HG03521 (cell line): ENCODE data around the gene MAN1C1.
"Not testable (repeated sequence)": the region's sequence is repeated elsewhere in the genome, so short reads cannot be mapped to it uniquely, and the experiment has no call there.

Experiments
- ATAC-seq: cut with Tn5 transposase; IDR thresholded peaks from one replicate; pipeline ENCODE4 v1.9.1; 2021; ENCODE audit warnings: mild to moderate bottlenecking, moderate library complexity; ENCODE audit not compliant: unreplicated experiment

MAN1C1 gene

DNA sequence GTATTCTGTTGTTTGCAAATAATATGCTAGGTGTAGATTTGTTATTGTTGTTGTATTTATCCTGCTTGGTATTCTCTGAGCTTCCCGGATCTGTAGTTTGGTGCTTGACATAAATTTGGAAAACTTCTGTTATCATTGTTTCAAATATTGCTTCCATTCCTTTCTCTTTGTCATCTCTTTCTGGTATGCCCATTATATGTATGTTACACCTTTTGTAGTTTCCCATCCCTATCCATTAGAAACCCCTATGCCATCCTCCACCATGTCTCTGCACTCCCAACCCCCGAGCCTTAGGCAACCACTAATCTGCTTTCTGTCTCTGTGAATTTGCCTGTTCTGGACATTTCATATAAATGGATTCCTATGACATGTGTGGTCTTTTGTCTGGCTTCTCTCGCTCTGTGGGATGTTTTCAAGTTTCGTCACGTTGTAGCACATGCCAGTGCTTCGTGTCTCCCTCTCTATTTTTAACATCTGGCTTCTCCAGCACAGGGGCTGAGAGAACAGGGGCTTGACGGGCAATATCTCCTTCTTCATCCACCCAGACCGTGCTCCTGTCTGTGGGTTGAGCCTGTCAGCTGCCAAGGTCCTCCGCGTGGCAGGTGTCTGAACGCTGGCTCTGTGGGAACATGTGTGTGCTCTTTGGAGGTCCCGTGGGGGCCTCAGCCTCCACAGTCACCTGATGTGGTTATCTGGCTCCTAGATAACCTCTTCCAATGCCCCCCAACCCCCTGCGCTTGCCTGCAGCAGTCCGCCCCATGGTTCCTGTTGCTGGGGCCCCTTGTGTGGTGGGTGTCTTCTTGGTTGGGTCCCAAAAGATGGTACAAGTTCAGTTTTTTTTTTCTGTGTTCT, 32.8 kb upstream of the MAN1C1 start:
- ATAC-seq = no peak

DNA sequence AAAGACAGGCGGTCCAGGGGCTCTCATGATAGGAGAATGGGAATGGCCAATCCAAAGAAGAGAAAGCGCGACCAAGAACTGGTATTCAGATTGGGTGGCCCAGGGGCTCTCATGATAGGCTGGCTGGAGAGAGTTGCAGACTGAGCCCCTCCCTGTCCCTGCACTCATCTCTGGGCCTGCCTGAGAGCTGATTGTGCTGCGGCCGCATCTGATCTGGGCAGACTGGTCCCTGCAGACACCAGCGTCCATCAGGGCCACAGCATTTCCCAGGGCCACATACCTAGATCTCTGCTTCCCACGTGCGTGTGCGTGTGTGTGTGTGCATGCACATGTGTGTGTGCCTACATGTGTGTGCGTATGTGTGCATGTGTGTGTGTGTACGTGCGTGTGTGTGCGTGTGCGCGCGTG, 30.4 kb upstream of the MAN1C1 start:
- no peak for ATAC-seq

DNA sequence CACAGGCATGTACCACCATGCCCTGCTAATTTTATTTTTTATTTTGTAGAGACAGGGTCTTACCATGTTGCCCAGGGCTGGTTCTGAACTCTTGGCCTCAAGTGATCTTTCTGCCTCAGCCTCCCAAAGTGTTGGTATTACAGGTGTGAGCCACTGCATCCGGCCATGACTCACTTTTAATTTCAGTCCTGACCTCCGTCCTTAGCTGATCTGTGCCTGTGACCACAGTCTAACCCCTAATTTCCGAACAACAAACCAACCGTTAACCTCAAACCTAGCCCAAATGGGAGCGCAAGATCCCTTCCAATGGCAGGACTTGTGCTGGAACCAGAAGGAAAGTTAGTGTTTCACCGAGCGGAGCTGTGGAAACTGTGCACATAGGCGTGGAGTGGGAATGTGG, 29.3 kb upstream of the MAN1C1 start:
- ATAC-seq = no peak

DNA sequence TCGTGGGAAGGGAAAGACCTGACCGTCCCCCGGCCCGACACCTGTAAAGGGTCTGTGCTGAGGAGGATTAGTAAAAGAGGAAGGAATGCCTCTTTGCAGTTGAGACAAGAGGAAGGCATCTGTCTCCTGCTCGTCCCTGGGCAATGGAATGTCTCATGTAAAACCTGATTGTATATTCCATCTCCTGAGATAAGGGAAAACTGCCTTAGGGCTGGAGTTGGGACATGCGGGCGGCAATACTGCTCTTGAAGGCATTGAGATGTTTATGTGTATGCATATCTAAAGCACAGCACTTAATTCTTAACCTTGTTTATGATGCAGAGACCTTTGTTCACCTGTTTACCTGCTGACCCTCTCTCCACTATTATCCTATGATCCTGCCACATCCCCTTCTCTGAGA, 28.4 kb upstream of the MAN1C1 start:
- not testable (repeated sequence) for ATAC-seq

DNA sequence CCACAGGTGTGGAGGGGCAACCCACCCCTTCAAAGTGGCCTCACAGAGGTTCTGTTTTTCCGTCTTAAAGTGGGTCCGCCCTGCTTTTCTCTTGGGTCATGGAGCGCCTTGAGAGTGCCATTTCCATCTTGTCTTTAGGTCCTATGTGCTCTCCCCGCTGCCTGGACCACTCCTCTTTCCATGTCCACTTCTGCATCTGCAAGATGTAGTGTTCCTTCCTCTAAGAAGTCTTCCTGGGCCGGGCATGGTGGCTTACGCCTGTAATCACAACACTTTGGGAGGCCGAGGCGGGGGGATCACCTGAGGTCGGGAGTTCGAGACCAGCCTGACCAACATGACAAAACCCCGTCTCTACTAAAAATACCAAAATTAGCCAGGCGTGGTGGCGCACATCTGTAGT, 27.8 kb upstream of the MAN1C1 start:
- ATAC-seq = not testable (repeated sequence)

DNA sequence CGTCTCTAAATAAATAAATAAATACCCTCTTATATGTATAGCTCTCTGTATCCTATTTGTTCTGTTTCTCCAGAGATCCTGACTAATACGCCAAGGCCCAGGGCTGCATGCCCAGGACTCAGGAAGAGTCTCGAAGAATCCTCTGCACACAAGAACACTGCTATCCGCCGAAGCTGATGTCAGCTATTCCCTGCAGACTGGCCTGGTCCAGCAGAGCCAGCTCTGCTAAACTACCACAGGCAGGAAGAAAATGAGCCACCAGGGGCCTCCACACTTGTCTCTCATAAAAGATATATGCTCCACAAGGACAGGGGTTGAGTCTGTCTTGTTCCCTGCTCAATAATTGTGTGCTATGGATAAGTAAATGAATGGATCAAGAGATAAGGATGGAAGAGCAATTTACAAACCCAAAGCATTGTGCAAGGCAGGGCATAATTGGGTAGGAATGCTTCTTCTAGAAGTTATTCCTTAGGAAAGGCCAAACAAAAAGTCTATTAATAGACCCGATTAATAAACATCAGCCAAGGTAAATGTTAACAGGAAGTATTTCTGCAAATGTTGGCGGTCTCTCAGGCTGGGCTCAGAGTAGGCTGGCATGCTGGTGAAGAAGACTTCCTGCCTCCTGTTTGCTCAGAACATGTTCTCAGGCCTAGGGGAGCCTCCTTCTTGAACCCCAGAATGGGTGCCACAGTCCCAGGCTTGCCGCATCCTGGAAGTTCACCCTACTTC, 26.3 kb upstream of the MAN1C1 start:
- ATAC-seq = no peak

DNA sequence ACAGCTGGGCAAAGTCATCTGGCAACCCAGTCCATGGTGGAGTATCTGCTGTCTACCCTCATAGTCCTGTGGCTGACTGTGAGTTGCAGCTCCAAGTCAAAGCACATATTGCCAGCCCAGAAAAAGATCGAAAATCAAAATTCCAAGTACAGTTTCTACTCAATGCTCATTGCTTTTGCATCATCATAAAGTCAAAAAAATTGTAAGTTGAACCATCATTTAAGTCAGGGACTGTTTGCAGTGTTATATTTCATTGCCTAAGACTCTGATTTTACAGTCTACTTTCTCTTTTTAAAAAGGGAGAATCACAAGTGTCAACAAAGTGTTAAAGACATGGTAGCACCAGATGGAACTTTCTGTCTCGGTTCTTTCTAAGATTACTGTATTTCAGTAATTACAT, 22.7 kb upstream of the MAN1C1 start:
- ATAC-seq = no peak

DNA sequence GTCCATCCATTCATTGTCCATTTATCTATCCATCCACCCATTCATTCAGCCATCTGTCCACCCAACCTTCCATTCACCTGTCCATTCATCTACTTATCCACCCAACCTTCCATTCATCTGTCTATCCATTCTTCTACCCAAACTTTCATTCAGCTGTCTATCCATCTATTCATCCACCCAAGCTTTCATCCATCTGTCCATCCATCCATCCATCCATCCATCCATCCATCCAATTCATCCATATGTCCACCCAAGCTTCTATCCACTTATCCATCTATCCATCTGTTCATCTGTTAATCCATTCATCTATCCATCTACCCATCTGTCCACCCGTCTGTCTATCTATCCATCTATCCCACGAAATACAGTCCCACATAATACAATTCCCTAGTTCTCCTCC, 21.6 kb upstream of the MAN1C1 start:
- ATAC-seq = no peak

DNA sequence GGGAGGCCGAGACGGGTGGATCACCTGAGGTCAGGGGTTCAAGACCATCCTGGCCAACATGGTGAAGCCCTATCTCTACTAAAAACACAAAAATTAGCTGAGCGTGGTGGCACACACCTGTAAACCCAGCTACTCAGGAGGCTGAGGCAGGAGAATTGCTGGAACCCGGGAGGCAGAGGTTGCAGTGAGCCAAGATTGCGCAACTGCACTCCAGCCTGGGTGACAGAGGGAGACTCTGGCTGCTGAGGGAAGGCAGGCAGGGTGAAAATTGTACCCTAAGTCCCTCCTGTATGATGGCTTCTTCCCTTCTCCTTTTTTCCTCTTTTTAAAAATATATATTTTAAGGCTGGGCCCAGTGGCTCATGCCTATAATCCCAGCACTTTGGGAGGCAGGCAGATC, 19.9 kb upstream of the MAN1C1 start:
- ATAC-seq = not testable (repeated sequence)

DNA sequence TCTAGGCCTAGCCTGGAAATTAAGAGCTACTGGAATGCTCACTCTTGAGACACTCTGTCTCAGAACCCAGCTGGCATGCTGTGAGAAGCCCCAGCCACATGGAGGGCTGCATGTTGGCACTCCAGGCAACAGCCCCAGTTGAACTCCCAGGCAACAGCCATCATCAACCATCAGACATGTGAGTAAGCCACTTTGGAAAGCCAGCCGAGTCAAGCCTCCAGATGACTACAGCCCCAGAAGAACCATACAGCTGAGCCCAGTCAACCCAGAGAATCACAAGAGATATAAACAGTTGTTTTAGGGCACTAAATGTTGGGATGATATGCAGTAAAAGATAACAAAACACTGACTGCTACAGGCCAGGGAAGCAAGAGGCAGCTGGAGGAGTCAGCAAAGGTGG, 17.7 kb upstream of the MAN1C1 start:
- no peak for ATAC-seq

DNA sequence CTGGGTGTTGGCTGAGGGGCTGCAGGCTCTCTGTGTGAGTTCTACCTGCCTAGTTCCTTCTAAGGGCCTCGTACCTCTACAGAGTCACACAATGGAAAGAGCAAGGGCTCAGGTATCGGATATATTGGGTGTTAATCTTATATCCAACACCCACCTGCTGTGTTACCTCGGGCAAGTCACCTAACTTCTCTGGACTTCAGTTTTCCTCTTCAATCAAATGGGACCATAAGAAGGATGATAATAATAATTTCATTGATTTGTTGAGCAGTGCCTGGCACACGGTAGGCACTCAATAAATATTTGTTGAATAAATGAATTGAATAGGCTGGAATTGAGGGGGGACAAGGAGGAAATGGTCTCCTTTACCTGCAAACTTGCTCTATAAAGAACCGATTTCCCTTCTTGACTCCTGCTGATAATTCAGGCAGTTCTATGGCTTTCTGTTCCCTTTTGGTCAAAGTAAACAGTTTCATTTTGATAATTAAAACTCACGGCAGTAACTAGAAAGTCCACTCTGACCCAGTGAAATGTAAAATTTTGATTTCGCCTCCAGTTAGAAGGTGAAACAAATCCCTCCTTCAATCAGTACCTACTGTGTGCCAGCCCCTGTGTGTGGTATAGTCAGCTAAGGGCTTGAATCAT, 16.5 kb upstream of the MAN1C1 start:
- ATAC-seq = no peak

DNA sequence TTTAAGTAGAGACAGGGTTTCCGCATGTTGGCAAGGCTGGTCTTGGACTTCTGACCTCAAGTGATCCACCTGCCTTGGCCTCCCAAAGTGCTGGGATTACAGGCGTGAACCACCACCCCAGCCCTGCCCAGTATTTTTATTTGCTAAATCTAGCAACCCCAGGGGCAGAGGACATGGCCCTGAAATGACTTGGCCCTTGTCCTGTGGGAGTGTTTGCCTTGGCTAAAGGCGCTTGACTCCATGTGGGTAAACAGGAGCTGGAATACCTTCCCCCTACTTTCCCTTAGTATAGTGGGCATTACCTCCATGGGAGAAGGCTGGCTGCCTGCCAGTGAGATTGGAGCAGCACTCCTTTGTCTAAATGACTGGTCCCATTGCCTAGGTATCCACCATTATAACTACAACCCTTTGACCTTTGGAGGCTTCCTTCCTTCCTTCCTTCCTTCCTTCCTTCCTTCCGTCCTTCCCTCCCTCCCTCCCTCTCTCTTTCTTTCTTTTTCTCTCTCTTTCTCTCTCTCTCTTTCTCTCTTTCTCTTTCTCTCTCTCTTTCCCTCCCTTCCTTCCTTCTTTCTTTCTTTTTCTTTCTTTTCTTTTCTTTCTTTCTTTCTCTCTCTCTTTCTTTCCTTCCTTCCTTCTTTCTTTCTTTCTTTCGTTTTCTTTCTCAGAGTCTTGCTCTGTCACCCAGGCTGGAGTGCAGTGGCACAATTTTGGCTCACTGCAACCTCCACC, 15.5 kb upstream of the MAN1C1 start:
- not testable (repeated sequence) for ATAC-seq

DNA sequence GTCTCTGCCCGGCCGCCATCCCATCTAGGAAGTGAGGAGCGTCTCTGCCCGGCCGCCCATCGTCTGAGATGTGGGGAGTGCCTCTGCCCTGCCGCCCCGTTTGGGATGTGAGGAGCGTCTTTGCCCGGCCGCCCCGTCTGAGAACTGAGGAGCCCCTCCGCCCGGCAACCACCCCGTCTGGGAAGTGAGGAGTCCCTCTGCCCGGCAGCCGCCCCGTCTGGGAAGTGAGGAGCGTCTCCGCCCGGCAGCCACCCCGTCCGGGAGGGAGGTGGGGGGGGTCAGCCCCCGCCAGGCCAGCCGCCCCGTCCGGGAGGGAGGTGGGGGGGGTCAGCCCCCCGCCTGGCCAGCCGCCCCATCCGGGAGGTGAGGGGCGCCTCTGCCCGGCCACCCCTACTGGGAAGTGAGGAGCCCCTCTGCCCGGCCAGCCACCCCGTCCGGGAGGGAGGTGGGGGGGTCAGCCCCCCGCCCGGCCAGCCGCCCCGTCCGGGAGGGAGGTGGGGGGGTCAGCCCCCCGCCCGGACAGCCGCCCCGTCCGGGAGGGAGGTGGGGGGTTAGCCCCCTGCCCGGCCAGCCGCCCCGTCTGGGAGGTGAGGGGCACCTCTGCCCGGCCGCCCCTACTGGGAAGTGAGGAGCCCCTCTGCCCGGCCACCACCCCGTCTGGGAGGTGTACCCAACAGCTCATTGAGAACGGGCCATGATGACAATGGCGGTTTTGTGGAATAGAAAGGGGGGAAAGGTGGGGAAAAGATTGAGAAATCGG, 12.6 kb upstream of the MAN1C1 start:
- not testable (repeated sequence) for ATAC-seq

DNA sequence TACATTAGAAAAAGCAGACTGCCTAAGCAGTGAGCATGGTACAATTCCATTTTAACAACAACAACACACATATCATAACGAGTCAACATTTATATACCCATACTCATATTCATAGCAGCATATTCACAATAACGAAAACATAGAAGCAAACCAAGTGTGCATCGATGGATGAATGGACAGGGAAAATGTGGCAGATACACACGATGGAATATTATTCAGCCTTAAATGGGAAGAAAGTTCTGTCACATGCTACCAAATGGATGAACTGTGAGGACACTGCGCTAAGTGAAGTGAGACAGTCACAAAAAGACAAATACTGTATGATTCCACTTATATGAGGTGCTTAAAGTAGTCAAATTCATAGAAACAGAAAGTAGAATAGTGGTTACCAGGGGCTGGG, 9.5 kb upstream of the MAN1C1 start:
- ATAC-seq = no peak

DNA sequence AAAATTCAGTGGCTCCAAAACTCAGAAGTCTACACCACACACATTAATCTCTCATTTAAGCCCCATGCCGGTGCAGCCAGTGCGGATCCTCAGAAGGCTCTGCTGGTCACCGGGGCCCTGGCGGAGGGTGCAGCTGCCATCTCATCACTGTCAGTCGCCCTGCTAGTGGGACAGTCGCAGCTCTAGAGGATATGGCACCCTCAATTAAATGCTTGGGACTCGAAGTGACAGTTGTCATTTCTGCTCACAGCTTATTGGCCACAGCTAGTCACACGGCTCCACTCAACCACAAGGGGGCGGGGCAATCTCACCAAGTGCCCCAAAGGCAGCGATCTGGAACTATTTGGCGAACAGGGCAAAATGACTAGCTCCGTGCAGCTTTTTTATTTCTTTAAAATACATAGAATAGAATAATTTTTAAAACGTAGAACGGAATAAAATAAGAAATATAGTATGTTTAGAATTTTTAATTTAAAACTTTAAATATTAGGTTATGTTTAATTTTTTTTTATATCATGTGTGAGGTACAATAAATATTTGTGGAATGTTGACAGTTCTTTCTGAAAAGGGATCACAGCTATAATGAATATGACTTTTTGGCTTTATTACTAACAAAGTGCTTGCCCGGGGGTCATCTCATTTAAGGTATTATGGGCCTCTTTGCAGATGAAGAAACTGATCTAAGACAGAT, 8.0 kb upstream of the MAN1C1 start:
- ATAC-seq = no peak

DNA sequence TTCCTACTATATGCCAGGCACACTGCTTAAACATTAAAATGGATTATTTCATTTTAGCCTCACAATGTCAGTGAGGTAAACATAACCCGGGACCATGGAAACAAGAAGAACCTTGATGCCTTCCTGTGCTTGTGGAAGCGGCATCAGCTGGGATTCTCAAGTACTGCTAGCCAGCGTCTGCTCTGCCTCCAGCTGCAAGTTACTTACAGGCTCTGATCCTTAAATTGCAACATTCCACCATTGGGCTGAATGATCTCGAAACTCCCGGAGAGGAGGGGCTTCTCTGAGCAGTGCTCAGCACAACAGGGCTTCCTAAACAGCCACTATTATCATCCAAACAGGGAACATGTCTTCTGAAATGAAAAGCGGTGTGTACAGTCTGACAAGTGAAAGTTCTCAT, 6.7 kb upstream of the MAN1C1 start:
- ATAC-seq = no peak

DNA sequence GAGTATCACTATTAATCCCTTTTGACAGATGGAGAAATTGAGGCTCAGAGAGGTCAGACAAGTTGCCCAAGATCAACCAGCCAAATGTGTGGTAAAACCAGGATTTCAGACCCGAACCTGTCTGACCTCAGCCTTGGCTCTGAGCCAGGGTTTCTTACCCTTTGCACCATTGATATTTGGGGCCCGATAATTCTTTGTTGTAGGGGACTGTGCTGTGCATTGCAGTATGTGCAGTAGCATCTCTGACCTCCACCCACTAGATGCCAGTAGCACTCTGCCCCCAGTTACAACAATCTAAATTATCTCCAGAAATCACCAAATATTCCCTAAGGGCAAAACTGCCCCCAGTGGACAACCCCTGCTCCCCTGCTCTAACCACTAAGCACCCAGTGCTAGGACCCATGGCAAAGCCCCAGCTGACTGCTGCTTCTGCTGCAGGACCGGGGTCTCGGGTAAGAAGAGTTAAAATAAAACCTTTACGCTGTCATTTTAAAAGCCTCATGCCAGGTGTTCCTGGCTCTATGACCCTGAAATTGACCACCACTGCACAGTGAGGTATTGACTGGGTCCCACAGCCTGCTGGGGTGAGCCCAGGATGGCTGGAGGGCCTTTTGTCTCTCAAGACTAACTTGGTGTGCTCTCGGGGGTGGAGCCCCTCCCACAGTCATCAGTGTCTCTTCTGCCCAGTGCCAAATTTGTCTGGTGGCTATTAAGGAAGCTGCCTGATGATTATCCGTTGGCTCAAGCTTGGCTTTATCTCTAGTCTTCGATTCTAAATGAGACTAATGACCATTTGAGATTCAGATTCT, 5.6 kb upstream of the MAN1C1 start:
- no peak for ATAC-seq

DNA sequence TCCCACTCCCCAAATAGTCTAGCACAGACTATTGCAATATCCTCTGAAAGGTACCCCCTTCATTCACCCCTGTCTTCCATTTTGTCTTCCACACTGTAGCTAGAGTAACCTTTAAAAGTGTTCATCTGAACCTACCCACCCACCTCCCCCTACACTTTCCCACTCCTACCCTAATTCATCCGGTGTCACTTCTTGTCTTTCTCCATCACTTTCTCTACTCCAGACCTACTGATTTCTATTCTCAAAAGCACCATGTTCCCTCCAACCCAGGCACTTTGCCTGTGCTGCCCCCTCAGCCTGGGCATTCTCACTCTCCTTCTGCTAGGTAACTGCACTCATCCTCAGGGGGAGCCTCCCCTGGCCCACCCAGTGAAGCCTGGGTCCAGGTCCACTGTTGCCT, 4.7 kb upstream of the MAN1C1 start:
- no peak for ATAC-seq

DNA sequence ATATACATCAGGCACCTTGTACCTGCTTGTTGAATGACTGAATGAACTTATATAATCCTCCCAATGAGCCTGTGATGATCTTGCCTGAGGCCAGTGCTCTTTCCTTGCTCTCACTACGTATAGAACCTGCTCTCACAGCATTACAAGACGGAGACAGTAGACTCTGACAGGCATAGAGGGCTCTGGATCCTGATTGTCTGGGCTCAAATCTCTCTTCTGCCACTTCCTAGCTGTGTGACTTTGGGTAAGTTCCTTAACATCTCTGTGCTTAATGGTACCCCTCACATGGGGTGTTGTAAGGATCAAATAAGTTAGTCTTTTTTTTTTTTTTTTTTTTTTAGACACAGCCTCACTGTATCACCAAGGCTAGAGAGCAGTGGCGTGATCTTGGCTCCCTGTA, 4.2 kb upstream of the MAN1C1 start:
- no peak for ATAC-seq
